Umbilical cord (tissue), 2 donors: ENCODE measurements around the gene TMEM62. TPM values are rescaled to one million over a fixed set of nuclear protein-coding genes. Genes with fewer than 3 reads are reported as not detected.
A peak's percentile ranks its signal among the peaks of the same experiment; 100 is the strongest.
"Not testable (repeated sequence)": the region's sequence is repeated elsewhere in the genome, so short reads cannot be mapped to it uniquely, and the experiment has no call there.

Source experiments
- DNase-seq: peaks from one replicate; pipeline ENCODE4 v3.0.0-alpha.2; 2015; ENCODE audit warnings: low spot score
- total RNA-seq: library from RNA; depleted of rRNA; stranded (reverse); fragments of >200 nt; gene quantifications from one replicate; pipeline ENCODE4 v1.2.3, GENCODE V29; 2014; ENCODE audit warnings: low replicate concordance; ENCODE audit not compliant: insufficient read depth

The TMEM62 gene
- total RNA-seq, 1 donor from 2014 or later, result 75.8 TPM

GRCh38 chr15:43121863-43122262 lies 11.5 kb upstream of the TMEM62 start:
- no peak for DNase-seq

GRCh38 chr15:43125100-43125661 lies 8.2 kb upstream of the TMEM62 start:
- DNase-seq, result no peak

GRCh38 chr15:43126356-43126755 lies 7.0 kb upstream of the TMEM62 start:
- DNase-seq, result no peak

GRCh38 chr15:43127752-43128151 lies 5.6 kb upstream of the TMEM62 start:
- DNase-seq, result no peak

- DNase-seq, result not testable (repeated sequence)
These were observed 5.0 kb upstream of the TMEM62 start for GRCh38 chr15:43128174-43128979.

GRCh38 chr15:43128980-43129335 lies 4.4 kb upstream of the TMEM62 start:
- no peak for DNase-seq

GRCh38 chr15:43132830-43133429 lies 456 bp upstream of the TMEM62 start:
- DNase-seq, result no peak

- DNase-seq, result peak; percentile 3
These were observed 810 bp downstream of the TMEM62 start for GRCh38 chr15:43134157-43134635.

GRCh38 chr15:43135351-43135750 lies 2.0 kb downstream of the TMEM62 start:
- DNase-seq, result no peak

- DNase-seq, result no peak
These were observed 10.0 kb downstream of the TMEM62 start for GRCh38 chr15:43143203-43143941.

GRCh38 chr15:43144512-43144911 lies 11.1 kb downstream of the TMEM62 start:
- no peak for DNase-seq

GRCh38 chr15:43146184-43146583 lies 12.8 kb downstream of the TMEM62 start:
- DNase-seq, result no peak

GRCh38 chr15:43150191-43150929 lies 17.0 kb downstream of the TMEM62 start:
- no peak for DNase-seq

GRCh38 chr15:43151688-43152087 lies 18.3 kb downstream of the TMEM62 start:
- no peak for DNase-seq

- DNase-seq, result no peak
These were observed 19.9 kb downstream of the TMEM62 start for GRCh38 chr15:43153269-43153668.

- DNase-seq, result no peak
These were observed 32.5 kb downstream of the TMEM62 start for GRCh38 chr15:43165801-43166325.

- DNase-seq, result not testable (repeated sequence)
These were observed 33.9 kb downstream of the TMEM62 start for GRCh38 chr15:43167261-43167660.

- no peak for DNase-seq
These were observed 35.1 kb downstream of the TMEM62 start for GRCh38 chr15:43168192-43169107.

GRCh38 chr15:43169888-43170287 lies 36.5 kb downstream of the TMEM62 start:
- no peak for DNase-seq
